GM21717 (cell line): ENCODE measurements around the gene MESP2.
A peak's percentile ranks its signal among the peaks of the same experiment; 100 is the strongest.

ENCODE experiments used
- ATAC-seq: cut with Tn5 transposase; IDR thresholded peaks from one replicate; pipeline ENCODE4 v1.9.1; 2021; ENCODE audit warnings: mild to moderate bottlenecking, moderate library complexity; ENCODE audit not compliant: unreplicated experiment

The MESP2 gene

GRCh38 chr15:89776274-89777072, at the start of gene MESP2:
MESP2 (plus strand) TSS chr15:89776332; CDS start chr15:89776358, 26 bp downstream.
- no peak for ATAC-seq

GRCh38 chr15:89728254-89728653, 47.9 kb upstream of the MESP2 start:
- ATAC-seq: no peak

GRCh38 chr15:89731275-89731674, 44.9 kb upstream of the MESP2 start:
- ATAC-seq: no peak

GRCh38 chr15:89732451-89733172, 43.5 kb upstream of the MESP2 start:
- ATAC-seq: no peak

- ATAC-seq: no peak
Observed at GRCh38 chr15:89735773-89736172, 40.4 kb upstream of the MESP2 start.

GRCh38 chr15:89740137-89740536, 36.0 kb upstream of the MESP2 start:
- peak; percentile 63 for ATAC-seq

GRCh38 chr15:89743011-89743410, 33.1 kb upstream of the MESP2 start:
- no peak for ATAC-seq

- no peak for ATAC-seq
Observed at GRCh38 chr15:89743594-89743993, 32.5 kb upstream of the MESP2 start.

- no peak for ATAC-seq
Observed at GRCh38 chr15:89745131-89745530, 31.0 kb upstream of the MESP2 start.

GRCh38 chr15:89745768-89746167, 30.4 kb upstream of the MESP2 start:
- ATAC-seq: no peak

- no peak for ATAC-seq
Observed at GRCh38 chr15:89746386-89746780, 29.7 kb upstream of the MESP2 start.

GRCh38 chr15:89747708-89748682, 28.1 kb upstream of the MESP2 start:
- no peak for ATAC-seq

GRCh38 chr15:89749054-89749453, 27.1 kb upstream of the MESP2 start:
- ATAC-seq: no peak

- ATAC-seq: no peak
Observed at GRCh38 chr15:89749526-89749925, 26.6 kb upstream of the MESP2 start.

GRCh38 chr15:89749951-89750559, 26.1 kb upstream of the MESP2 start:
- ATAC-seq: no peak

GRCh38 chr15:89750560-89751542, 25.3 kb upstream of the MESP2 start, which contains the start of gene MESP1:
MESP1 (minus strand) TSS chr15:89751249; CDS start chr15:89751231, 18 bp downstream.
- peak; percentile 81 for ATAC-seq

- no peak for ATAC-seq
Observed at GRCh38 chr15:89751748-89752147, 24.4 kb upstream of the MESP2 start.

GRCh38 chr15:89753855-89754254, 22.3 kb upstream of the MESP2 start:
- no peak for ATAC-seq
